Measurements from ENCODE around the gene PCDHGA12. TPM values are rescaled to one million over a fixed set of nuclear protein-coding genes. Genes with fewer than 3 reads are reported as not detected.

The PCDHGA12 gene
- total and polyA plus RNA-seq, 10 of the 15 experiments (the other 5 are each of a cell fraction or from before 2014, with no cell fraction given): 0.04 to 0.79 (median 0.36) TPM; not detected in 2

DNA sequence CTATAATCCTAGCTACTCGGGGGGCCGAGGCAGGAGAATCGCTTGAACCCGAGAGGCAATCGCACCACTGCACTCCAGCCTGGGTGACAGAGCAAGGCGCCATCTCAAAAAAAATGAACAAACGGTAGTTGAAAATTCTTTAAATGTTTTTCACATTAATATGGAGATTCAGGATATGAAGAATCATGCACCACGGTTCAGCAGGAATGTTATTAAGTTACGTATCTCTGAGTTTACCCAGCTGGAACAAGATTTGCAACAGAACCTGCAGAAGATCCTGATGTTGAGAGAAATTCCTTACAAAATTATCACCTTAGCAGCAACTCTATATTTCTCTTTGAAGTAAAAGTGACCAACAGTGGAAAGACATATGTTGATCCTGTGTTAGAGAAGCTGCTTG is 10.0 kb downstream of the PCDHGA12 start:
- Histone ChIP-seq H4K20me1 (ENCODE audit: control insufficient read depth, insufficient read depth) (no peaks in the 10 kb centered on the region), H3K79me2 (ENCODE audit: control insufficient read depth, insufficient read depth, low read length) (no peaks in the 10 kb centered on the region), H3K4me2 (ENCODE audit: control insufficient read depth, insufficient read depth) (no peak overlapping the region), H3K4me1 (ENCODE audit: control insufficient read depth, insufficient read depth, low read length) (no peaks in the 10 kb centered on the region), H3K9me3 (replicated peaks; ENCODE audit: control insufficient read depth, insufficient read depth, low read length) (no peaks in the 10 kb centered on the region; the same call in 2 of the 3 replicates), H3K27ac (ENCODE audit: control insufficient read depth, insufficient read depth) (no peak overlapping the region), H2AFZ (ENCODE audit: control insufficient read depth, low read depth, low read length) (no peak overlapping the region), H3K36me3 (ENCODE audit: control insufficient read depth in 2 of 2, insufficient read depth in 2 of 2, low read length in 1 of 2) (no peaks in the 10 kb centered on the region), H3K4me3 (no peak overlapping the region), H3K9ac (ENCODE audit: control insufficient read depth, insufficient read depth, low read length) (no peak overlapping the region), H3K27me3 (replicated peaks in 1 of 2; ENCODE audit: control insufficient read depth in 2 of 2, insufficient read depth in 2 of 2, low read length in 1 of 2) (no peaks in the 10 kb centered on the region)
- FAIRE-seq (no peak), DNase-seq (ENCODE audit: low read depth, low spot score) (no peak), ATAC-seq (no peak)
- BruUV-seq (replicated peaks): no TSS peak
- ChIA-PET SMC1A (ENCODE audit: uncharacterized antibody, unreplicated experiment) (no interaction called here), RAD21 (ENCODE audit: unreplicated experiment) (no interaction called here), CTCF (interaction anchor here (3.0 kb wide), 1 partner anchor 10 kb away, joined by 13 read pairs; the partner anchor contains the start of gene PCDHGA12), POLR2A (no interaction called here)
- in situ Hi-C loops (cut with MboI) (no loop called here), intact Hi-C loops (cut with micrococcal nuclease; ENCODE audit: unreplicated experiment) (no loop called here)
- 86% methylated on average over 9 of the region's 9 CpGs for WGBS (ENCODE audit: insufficient coverage, insufficient replicate concordance, low lambda C conversion rate, missing lambda C conversion rate)
- TF ChIP-seq ETV6 (conservative IDR thresholded peaks at IDR 0.05 in 1 of 2, IDR thresholded peaks at IDR 0.05 in 1 of 2; ENCODE audit: borderline replicate concordance in 1 of 2, low read depth in 1 of 2) (no peak), PML (IDR thresholded peaks at IDR 0.05; ENCODE audit: low read length) (no peak), PAX5 (IDR thresholded peaks at IDR 0.05; ENCODE audit: borderline replicate concordance, low read depth, low read length) (no peak), GATAD2B (conservative IDR thresholded peaks at IDR 0.05; ENCODE audit: low read depth) (no peak), TAF1 (IDR thresholded peaks at IDR 0.05; ENCODE audit: borderline replicate concordance, low read depth, low read length) (no peak), RFX5 (IDR thresholded peaks at IDR 0.05; ENCODE audit: low read depth, low read length) (no peak)
- TF ChIP-seq, protein P1, sequence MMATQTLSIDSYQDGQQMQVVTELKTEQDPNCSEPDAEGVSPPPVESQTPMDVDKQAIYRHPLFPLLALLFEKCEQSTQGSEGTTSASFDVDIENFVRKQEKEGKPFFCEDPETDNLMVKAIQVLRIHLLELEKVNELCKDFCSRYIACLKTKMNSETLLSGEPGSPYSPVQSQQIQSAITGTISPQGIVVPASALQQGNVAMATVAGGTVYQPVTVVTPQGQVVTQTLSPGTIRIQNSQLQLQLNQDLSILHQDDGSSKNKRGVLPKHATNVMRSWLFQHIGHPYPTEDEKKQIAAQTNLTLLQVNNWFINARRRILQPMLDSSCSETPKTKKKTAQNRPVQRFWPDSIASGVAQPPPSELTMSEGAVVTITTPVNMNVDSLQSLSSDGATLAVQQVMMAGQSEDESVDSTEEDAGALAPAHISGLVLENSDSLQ (IDR thresholded peaks at IDR 0.05): no peak
- TF ChIP-seq, protein P2, sequence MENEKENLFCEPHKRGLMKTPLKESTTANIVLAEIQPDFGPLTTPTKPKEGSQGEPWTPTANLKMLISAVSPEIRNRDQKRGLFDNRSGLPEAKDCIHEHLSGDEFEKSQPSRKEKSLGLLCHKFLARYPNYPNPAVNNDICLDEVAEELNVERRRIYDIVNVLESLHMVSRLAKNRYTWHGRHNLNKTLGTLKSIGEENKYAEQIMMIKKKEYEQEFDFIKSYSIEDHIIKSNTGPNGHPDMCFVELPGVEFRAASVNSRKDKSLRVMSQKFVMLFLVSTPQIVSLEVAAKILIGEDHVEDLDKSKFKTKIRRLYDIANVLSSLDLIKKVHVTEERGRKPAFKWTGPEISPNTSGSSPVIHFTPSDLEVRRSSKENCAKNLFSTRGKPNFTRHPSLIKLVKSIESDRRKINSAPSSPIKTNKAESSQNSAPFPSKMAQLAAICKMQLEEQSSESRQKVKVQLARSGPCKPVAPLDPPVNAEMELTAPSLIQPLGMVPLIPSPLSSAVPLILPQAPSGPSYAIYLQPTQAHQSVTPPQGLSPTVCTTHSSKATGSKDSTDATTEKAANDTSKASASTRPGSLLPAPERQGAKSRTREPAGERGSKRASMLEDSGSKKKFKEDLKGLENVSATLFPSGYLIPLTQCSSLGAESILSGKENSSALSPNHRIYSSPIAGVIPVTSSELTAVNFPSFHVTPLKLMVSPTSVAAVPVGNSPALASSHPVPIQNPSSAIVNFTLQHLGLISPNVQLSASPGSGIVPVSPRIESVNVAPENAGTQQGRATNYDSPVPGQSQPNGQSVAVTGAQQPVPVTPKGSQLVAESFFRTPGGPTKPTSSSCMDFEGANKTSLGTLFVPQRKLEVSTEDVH (IDR thresholded peaks at IDR 0.05; ENCODE audit: low read depth, partially characterized antibody): no peak
- TF ChIP-seq, protein P3, sequence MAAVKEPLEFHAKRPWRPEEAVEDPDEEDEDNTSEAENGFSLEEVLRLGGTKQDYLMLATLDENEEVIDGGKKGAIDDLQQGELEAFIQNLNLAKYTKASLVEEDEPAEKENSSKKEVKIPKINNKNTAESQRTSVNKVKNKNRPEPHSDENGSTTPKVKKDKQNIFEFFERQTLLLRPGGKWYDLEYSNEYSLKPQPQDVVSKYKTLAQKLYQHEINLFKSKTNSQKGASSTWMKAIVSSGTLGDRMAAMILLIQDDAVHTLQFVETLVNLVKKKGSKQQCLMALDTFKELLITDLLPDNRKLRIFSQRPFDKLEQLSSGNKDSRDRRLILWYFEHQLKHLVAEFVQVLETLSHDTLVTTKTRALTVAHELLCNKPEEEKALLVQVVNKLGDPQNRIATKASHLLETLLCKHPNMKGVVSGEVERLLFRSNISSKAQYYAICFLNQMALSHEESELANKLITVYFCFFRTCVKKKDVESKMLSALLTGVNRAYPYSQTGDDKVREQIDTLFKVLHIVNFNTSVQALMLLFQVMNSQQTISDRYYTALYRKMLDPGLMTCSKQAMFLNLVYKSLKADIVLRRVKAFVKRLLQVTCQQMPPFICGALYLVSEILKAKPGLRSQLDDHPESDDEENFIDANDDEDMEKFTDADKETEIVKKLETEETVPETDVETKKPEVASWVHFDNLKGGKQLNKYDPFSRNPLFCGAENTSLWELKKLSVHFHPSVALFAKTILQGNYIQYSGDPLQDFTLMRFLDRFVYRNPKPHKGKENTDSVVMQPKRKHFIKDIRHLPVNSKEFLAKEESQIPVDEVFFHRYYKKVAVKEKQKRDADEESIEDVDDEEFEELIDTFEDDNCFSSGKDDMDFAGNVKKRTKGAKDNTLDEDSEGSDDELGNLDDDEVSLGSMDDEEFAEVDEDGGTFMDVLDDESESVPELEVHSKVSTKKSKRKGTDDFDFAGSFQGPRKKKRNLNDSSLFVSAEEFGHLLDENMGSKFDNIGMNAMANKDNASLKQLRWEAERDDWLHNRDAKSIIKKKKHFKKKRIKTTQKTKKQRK (IDR thresholded peaks at IDR 0.05; ENCODE audit: low read depth, low read length): no peak
- TF ChIP-seq, protein P4, sequence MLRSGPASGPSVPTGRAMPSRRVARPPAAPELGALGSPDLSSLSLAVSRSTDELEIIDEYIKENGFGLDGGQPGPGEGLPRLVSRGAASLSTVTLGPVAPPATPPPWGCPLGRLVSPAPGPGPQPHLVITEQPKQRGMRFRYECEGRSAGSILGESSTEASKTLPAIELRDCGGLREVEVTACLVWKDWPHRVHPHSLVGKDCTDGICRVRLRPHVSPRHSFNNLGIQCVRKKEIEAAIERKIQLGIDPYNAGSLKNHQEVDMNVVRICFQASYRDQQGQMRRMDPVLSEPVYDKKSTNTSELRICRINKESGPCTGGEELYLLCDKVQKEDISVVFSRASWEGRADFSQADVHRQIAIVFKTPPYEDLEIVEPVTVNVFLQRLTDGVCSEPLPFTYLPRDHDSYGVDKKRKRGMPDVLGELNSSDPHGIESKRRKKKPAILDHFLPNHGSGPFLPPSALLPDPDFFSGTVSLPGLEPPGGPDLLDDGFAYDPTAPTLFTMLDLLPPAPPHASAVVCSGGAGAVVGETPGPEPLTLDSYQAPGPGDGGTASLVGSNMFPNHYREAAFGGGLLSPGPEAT (IDR thresholded peaks at IDR 0.05; ENCODE audit: low read depth): no peak
- TF ChIP-seq, protein P5, sequence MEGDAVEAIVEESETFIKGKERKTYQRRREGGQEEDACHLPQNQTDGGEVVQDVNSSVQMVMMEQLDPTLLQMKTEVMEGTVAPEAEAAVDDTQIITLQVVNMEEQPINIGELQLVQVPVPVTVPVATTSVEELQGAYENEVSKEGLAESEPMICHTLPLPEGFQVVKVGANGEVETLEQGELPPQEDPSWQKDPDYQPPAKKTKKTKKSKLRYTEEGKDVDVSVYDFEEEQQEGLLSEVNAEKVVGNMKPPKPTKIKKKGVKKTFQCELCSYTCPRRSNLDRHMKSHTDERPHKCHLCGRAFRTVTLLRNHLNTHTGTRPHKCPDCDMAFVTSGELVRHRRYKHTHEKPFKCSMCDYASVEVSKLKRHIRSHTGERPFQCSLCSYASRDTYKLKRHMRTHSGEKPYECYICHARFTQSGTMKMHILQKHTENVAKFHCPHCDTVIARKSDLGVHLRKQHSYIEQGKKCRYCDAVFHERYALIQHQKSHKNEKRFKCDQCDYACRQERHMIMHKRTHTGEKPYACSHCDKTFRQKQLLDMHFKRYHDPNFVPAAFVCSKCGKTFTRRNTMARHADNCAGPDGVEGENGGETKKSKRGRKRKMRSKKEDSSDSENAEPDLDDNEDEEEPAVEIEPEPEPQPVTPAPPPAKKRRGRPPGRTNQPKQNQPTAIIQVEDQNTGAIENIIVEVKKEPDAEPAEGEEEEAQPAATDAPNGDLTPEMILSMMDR (IDR thresholded peaks at IDR 0.05 in 2 of 3, conservative IDR thresholded peaks at IDR 0.05 in 1 of 3; ENCODE audit: control insufficient read depth in 2 of 3, extremely low read depth in 1 of 3, insufficient read depth in 1 of 3, low read depth in 3 of 3, low read length in 3 of 3): no peak

All from GM12878 (cell line).